ENCODE measurements around the gene ACVR2B. TPM values are rescaled to one million over a fixed set of nuclear protein-coding genes. Genes with fewer than 3 reads are reported as not detected.

Gene ACVR2B
- total RNA-seq, 1 donor from 2014 or later: 9.4 TPM

GRCh38 chr3:38473229-38473628, 19.5 kb downstream of the ACVR2B start:
- Mint-ChIP-seq H3K27me3 (ENCODE audit: unreplicated experiment) (no peaks in the 10 kb centered on the region), H3K9me3 (ENCODE audit: unreplicated experiment) (peaks cover 24% of the 10 kb centered on the region), H3K36me3 (ENCODE audit: unreplicated experiment) (peaks cover 14% of the 10 kb centered on the region), H3K27ac (ENCODE audit: unreplicated experiment) (no peak overlapping the region), H3K4me3 (ENCODE audit: unreplicated experiment) (no peak overlapping the region), H3K4me1 (ENCODE audit: unreplicated experiment) (peaks cover 9% of the 10 kb centered on the region)
- no peak for TF ChIP-seq CTCF (IDR thresholded peaks at IDR 0.05)
- peak; percentile 73 for DNase-seq (ENCODE audit: extremely low spot score, unreplicated experiment)

GRCh38 chr3:38474928-38475605, 21.4 kb downstream of the ACVR2B start:
- Mint-ChIP-seq H3K27ac (ENCODE audit: unreplicated experiment) (no peak overlapping the region), H3K4me3 (ENCODE audit: unreplicated experiment) (no peak overlapping the region), H3K27me3 (ENCODE audit: unreplicated experiment) (no peaks in the 10 kb centered on the region), H3K4me1 (ENCODE audit: unreplicated experiment) (peaks cover 9% of the 10 kb centered on the region), H3K9me3 (ENCODE audit: unreplicated experiment) (peaks cover 7% of the 10 kb centered on the region), H3K36me3 (ENCODE audit: unreplicated experiment) (peaks cover 8% of the 10 kb centered on the region)
- no peak for TF ChIP-seq CTCF (IDR thresholded peaks at IDR 0.05)
- DNase-seq (ENCODE audit: extremely low spot score, unreplicated experiment): peak; percentile 81

GRCh38 chr3:38475716-38476115, 22.0 kb downstream of the ACVR2B start:
- no peak for TF ChIP-seq CTCF (IDR thresholded peaks at IDR 0.05)
- peak; percentile 57 for DNase-seq (ENCODE audit: extremely low spot score, unreplicated experiment)
- peaks cover 2% of the 10 kb centered on the region for H3K36me3 Mint-ChIP-seq (ENCODE audit: unreplicated experiment)
- H3K4me1 Mint-ChIP-seq (ENCODE audit: unreplicated experiment): peaks cover 9% of the 10 kb centered on the region
- no peaks in the 10 kb centered on the region for H3K27me3 Mint-ChIP-seq (ENCODE audit: unreplicated experiment)
- peaks cover 1% of the 10 kb centered on the region for H3K9me3 Mint-ChIP-seq (ENCODE audit: unreplicated experiment)
- no peak overlapping the region for H3K4me3 Mint-ChIP-seq (ENCODE audit: unreplicated experiment)
- H3K27ac Mint-ChIP-seq (ENCODE audit: unreplicated experiment): no peak overlapping the region

GRCh38 chr3:38476157-38476756, 22.6 kb downstream of the ACVR2B start:
- Mint-ChIP-seq H3K4me3 (ENCODE audit: unreplicated experiment) (no peak overlapping the region), H3K9me3 (ENCODE audit: unreplicated experiment) (no peaks in the 10 kb centered on the region), H3K27me3 (ENCODE audit: unreplicated experiment) (no peaks in the 10 kb centered on the region), H3K36me3 (ENCODE audit: unreplicated experiment) (peaks cover 6% of the 10 kb centered on the region), H3K4me1 (ENCODE audit: unreplicated experiment) (peaks cover 9% of the 10 kb centered on the region), H3K27ac (ENCODE audit: unreplicated experiment) (no peak overlapping the region)
- TF ChIP-seq CTCF (IDR thresholded peaks at IDR 0.05): no peak
- DNase-seq (ENCODE audit: extremely low spot score, unreplicated experiment): peak; percentile 62

GRCh38 chr3:38477057-38477820, 23.5 kb downstream of the ACVR2B start:
- H3K4me1 Mint-ChIP-seq (ENCODE audit: unreplicated experiment): peaks cover 9% of the 10 kb centered on the region
- DNase-seq (ENCODE audit: extremely low spot score, unreplicated experiment): peak; percentile 80
- H3K27me3 Mint-ChIP-seq (ENCODE audit: unreplicated experiment): no peaks in the 10 kb centered on the region
- no peak for TF ChIP-seq CTCF (IDR thresholded peaks at IDR 0.05)
- H3K27ac Mint-ChIP-seq (ENCODE audit: unreplicated experiment): no peak overlapping the region
- H3K4me3 Mint-ChIP-seq (ENCODE audit: unreplicated experiment): no peak overlapping the region
- H3K36me3 Mint-ChIP-seq (ENCODE audit: unreplicated experiment): peaks cover 11% of the 10 kb centered on the region
- no peaks in the 10 kb centered on the region for H3K9me3 Mint-ChIP-seq (ENCODE audit: unreplicated experiment)
